ENCODE data around the gene EGLN3.

GRCh38 chr14:33987565-33988080 is 36.7 kb upstream of the EGLN3 start:
- no peak for TF ChIP-seq EP300 (IDR thresholded peaks at IDR 0.05)
- TF ChIP-seq CTCF (IDR thresholded peaks at IDR 0.05), result no peak
